ENCODE data around the gene REV1.
"Not testable (repeated sequence)": the region's sequence is repeated elsewhere in the genome, so short reads cannot be mapped to it uniquely, and the experiment has no call there.

The REV1 gene

DNA sequence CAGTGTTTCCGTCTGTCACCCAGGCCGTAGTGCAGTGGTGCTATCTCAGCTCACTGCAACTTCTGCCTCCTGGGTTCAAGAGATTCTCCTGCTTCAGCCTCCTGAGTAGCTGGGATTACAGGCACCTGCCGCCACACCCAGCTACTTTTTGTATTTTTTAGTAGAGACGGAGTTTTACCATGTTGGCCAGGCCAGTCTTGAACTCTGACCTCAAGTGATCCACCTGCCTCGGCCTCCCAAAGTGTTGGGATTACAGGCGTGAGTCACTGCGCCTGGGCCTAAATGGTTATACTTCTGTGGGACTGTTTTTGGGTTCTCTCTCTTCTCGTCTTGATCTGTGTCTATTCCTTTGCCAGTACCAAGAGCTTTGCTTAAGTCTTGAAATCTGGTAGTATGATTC, 135.0 kb downstream of the REV1 start:
- DNase-seq: not testable (repeated sequence)

DNA sequence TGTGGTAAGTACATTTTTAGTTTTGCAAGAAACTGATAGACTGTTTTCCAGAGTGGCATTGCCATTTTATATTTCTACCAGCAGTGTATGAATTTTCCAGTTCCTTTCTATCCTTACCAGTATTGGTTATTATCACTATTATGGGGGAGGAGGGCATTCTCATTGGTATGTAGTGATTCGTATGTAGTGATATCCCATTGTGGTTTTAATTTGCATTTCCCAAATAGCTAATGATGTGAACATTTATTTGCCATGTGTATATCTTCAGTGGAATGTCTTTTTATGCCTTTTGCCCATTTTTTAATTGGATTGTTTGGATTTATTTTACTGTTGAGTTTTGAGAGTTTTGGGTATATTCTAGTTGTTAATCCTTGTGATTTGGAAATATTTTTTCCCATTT, 135.7 kb downstream of the REV1 start:
- no peak for DNase-seq

All from amygdala (tissue), 56 donors.